A549 (cell line): ENCODE results near the gene BHLHE23.

Experiments
- CHD4 ChIP-seq: fragments of 200-600 bp; sonication (generic); IDR thresholded peaks from 2 replicates; pipeline ENCODE4 v1.6.1; 2016; ENCODE audit warnings: antibody characterized with exemption, mild to moderate bottlenecking, borderline replicate concordance
- EHMT2 ChIP-seq: fragments of 200-600 bp; sonication (generic); IDR thresholded peaks from 2 replicates; pipeline ENCODE4 v1.6.1; 2016; ENCODE audit warnings: antibody characterized with exemption, low read depth, mild to moderate bottlenecking, moderate library complexity
- EP300 ChIP-seq, 2 experiments: fragments of >200 bp; sonication (Bioruptor Twin); formaldehyde crosslinking; IDR thresholded peaks; 2 replicates in 1 of 2; 3 replicates in 1 of 2; pipeline ENCODE4 v1.6.1; 2016 to 2017
- FOSL2 ChIP-seq, 2 experiments: fragments of 450-650 bp in 1 of 2; fragments of >200 bp in 1 of 2; sonication (Bioruptor Twin) in 1 of 2; formaldehyde crosslinking; IDR thresholded peaks; 2 replicates each; pipeline versions ENCODE4 v1.5.0 to v1.6.1; 2016 to 2020; ENCODE audit warnings: mild to moderate bottlenecking in 1 of 2, moderate library complexity in 1 of 2
- HDAC2 ChIP-seq: fragments of 200-600 bp; sonication (generic); IDR thresholded peaks from 2 replicates; pipeline ENCODE4 v1.6.1; 2016
- JUNB ChIP-seq: fragments of >200 bp; sonication (Bioruptor Twin); formaldehyde crosslinking; IDR thresholded peaks from 2 replicates; pipeline ENCODE4 v1.6.1; 2016
- KDM1A ChIP-seq: fragments of 200-600 bp; sonication (generic); IDR thresholded peaks from 2 replicates; pipeline ENCODE4 v1.6.1; 2016; ENCODE audit warnings: low read depth, mild to moderate bottlenecking
- MAFK ChIP-seq: fragments of 450-650 bp; IDR thresholded peaks from 2 replicates; pipeline ENCODE4 v1.6.1; 2014; ENCODE audit not compliant: partially characterized antibody
- MAX ChIP-seq: IDR thresholded peaks from 2 replicates; pipeline ENCODE4 v1.6.1; 2012
- NR3C1 ChIP-seq: fragments of >200 bp; sonication (Bioruptor Twin); formaldehyde crosslinking; IDR thresholded peaks from 3 replicates; pipeline ENCODE4 v1.6.1; 2017
- POLR2A ChIP-seq: IDR thresholded peaks from 2 replicates; pipeline ENCODE4 v1.6.1; 2012; ENCODE audit warnings: mild to moderate bottlenecking, low read length
- USF2 ChIP-seq: fragments of 450-650 bp; IDR thresholded peaks from 2 replicates; pipeline ENCODE4 v1.6.1; 2014; ENCODE audit warnings: antibody characterized with exemption
- TF ChIP-seq, protein P1 (sequence below): fragments of >200 bp; sonication (Bioruptor Twin); formaldehyde crosslinking; IDR thresholded peaks from 3 replicates; pipeline ENCODE4 v1.5.1; 2016
- TF ChIP-seq, protein P2 (sequence below): fragments of 200-600 bp; sonication (generic); IDR thresholded peaks from 2 replicates; pipeline ENCODE4 v1.6.1; 2016; ENCODE audit warnings: antibody characterized with exemption, mild to moderate bottlenecking, moderate library complexity

GRCh38 chr20:62967149-62967501 lies 39.6 kb downstream of the BHLHE23 start:
- TF ChIP-seq, protein P1, sequence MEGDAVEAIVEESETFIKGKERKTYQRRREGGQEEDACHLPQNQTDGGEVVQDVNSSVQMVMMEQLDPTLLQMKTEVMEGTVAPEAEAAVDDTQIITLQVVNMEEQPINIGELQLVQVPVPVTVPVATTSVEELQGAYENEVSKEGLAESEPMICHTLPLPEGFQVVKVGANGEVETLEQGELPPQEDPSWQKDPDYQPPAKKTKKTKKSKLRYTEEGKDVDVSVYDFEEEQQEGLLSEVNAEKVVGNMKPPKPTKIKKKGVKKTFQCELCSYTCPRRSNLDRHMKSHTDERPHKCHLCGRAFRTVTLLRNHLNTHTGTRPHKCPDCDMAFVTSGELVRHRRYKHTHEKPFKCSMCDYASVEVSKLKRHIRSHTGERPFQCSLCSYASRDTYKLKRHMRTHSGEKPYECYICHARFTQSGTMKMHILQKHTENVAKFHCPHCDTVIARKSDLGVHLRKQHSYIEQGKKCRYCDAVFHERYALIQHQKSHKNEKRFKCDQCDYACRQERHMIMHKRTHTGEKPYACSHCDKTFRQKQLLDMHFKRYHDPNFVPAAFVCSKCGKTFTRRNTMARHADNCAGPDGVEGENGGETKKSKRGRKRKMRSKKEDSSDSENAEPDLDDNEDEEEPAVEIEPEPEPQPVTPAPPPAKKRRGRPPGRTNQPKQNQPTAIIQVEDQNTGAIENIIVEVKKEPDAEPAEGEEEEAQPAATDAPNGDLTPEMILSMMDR, result no peak
- TF ChIP-seq HDAC2 (no peak), NR3C1 (no peak), FOSL2 (IDR thresholded peaks at IDR 0.05) (no peak), FOSL2 (CRISPR knock-in tag; IDR thresholded peaks at IDR 0.05) (no peak), MAX (no peak), EP300 (IDR thresholded peaks at IDR 0.05) (no peak), EHMT2 (no peak), USF2 (no peak), CHD4 (no peak), MAFK (no peak), POLR2A (no peak), JUNB (no peak), KDM1A (no peak)
- TF ChIP-seq, protein P2, sequence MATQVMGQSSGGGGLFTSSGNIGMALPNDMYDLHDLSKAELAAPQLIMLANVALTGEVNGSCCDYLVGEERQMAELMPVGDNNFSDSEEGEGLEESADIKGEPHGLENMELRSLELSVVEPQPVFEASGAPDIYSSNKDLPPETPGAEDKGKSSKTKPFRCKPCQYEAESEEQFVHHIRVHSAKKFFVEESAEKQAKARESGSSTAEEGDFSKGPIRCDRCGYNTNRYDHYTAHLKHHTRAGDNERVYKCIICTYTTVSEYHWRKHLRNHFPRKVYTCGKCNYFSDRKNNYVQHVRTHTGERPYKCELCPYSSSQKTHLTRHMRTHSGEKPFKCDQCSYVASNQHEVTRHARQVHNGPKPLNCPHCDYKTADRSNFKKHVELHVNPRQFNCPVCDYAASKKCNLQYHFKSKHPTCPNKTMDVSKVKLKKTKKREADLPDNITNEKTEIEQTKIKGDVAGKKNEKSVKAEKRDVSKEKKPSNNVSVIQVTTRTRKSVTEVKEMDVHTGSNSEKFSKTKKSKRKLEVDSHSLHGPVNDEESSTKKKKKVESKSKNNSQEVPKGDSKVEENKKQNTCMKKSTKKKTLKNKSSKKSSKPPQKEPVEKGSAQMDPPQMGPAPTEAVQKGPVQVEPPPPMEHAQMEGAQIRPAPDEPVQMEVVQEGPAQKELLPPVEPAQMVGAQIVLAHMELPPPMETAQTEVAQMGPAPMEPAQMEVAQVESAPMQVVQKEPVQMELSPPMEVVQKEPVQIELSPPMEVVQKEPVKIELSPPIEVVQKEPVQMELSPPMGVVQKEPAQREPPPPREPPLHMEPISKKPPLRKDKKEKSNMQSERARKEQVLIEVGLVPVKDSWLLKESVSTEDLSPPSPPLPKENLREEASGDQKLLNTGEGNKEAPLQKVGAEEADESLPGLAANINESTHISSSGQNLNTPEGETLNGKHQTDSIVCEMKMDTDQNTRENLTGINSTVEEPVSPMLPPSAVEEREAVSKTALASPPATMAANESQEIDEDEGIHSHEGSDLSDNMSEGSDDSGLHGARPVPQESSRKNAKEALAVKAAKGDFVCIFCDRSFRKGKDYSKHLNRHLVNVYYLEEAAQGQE, result no peak
